Activated CD8-positive, alpha-beta memory T cell treated with anti-CD3 and anti-CD28 coated beads, Interleukin-2, amount 50 U/mL, for 4 hours (primary cell): Measurements from ENCODE around the gene EIF5A.

ENCODE experiments used
- DNase-seq: peaks from one replicate; pipeline ENCODE4 v3.0.0-alpha.2; 2020

Gene EIF5A

GRCh38 chr17:7313890-7314718, 6.7 kb downstream of the EIF5A start:
- DNase-seq = no peak

DNA sequence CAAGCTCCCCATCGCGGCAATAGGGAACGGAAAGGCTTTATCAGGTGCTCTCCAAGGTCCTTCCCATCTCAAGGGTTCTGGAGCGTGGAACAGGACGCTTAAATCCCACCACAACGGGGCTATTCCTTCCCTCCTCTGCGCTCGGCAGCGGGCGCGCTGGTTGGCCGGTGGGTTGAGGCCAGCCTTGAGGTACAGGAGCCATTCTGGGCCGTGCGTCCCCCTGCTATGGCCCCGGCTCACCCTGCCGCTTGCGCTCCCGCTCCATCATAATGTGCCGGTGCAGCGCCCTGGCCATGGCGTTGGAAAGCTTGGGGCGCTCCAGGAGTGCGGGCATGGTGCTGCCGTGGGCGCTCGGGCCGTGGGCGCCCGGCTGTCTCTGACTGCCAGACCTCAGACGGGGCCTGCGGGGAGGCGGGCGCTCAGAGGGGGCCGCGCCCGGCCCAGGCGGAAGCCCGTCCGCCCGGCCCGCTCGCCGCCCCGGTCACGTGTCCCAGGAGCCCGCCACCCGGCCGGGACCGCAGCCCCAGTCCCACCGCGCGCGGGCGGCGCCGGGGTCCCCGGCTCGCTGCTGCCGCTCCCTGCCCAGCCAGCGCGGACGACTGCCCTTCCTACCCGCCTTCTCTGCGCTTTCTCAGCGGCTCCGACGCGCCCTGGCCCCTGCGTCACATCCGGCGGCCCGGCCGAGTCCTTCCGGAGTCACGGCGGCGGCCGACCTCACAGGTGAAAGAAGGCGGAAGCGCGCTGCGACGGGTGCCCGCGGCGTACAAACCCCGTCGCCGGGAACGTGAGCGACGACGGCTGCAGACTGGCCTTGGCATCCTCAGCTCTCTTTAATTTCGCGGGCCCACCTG, 7.5 kb downstream of the EIF5A start, which contains the start of gene GPS2:
GPS2 (minus strand) TSS at position 642 of the 851 bp plus-strand sequence; CDS start at position 334, 308 bp downstream.
- DNase-seq = peak; percentile 96

DNA sequence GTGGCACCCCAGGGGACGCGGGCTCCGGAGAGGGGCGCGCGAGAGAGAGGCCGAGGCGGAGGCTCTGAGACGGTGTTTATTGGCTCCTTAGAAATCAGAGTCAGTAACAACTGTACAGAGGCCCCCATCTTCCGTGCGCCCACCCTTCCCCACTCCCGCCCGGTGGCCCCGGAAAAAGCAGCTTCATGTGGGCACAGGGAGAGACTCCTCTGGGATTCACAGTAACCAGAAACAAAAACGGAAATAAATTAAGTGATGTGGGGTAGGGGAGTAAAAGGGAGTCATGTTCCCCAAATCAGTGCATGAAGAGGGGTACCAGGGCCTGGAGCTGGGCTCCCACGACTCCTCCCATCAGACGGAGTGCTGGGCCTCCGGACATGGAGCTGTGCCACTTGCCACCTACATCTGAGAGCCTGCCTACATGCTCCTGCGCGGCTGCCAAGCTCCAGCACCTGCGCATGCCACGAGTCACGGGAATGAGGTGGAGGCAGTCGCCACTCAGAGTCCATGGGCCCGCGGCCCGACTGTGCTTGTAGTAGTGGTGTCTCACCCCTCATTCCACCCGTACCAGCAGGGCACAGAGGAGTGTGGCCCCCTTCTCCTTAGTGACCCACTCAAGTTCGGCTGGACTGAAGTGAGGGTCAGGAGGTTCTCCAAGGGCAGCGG, 8.3 kb downstream of the EIF5A start:
- no peak for DNase-seq

GRCh38 chr17:7317161-7317803, 9.9 kb downstream of the EIF5A start:
- no peak for DNase-seq

DNA sequence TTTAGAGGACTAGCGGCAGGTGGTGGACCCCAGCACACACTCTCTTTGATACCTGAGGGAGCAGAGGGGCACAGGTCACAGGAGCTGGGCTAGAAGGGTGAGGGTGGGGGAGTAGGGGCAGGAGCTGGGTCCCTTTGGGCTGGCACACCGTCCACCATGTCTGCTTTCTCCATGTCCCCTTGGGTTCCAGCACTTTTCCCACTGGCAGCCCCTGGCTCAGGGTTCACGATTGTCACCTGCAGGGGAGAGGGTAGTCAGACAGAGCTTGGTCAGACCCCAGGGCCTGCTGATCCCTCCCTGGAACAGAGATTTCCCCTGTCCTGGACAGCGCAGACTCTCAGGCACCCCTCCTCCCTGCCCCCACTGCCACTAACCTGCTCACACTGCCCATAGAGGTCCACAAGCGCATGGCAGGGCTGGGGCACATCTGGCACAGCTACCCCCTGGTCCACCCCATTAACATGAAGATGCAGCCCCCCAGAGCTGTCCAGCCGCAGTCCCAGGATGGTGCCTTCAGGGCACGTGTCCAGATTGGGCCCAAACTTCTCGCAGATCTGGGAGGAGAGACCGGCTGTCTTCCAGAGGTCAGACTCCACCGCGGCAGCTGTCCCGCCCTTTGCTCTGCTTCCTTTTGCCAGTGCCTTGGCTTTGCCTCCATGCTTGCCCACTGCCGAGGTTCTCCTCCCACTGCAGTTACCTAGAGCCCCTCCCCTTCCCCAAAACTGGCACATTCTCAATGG, 10.9 kb downstream of the EIF5A start:
- no peak for DNase-seq

- no peak for DNase-seq
Measured at GRCh38 chr17:7321466-7321865, 14.0 kb downstream of the EIF5A start.

DNA sequence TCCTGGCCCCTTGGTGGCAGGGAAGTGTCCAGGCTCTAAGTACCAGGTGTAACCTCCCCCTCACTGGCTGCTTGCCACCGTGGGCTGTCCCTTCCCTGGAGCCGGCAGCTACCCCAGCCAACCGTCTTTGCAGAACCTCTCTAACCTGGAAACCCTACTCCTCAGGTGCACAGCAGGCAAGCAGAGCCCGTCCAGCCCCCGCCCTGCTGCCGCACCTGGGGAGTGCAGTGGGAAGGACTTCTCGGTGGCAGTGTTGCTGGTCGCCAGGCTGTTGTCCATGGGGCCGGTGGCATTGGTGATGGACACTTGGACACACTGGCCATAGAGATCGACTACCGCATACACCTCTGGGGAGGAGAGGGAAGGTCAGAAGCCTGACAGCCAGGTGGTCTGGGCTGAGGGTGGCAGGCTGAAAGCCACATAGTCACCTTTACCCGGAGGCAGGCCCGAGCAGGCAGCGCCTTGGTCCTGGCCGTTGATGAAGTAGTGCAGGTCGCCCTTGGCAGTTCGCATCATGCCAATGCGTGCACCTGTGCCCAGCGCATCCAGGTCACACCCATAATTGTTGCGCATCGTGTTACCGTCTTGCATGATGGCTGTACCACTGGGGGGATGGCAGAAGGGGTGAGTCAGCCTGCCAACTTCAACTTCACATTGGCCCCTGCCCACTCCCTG, 15.2 kb downstream of the EIF5A start:
- no peak for DNase-seq

- peak; percentile 70 for DNase-seq
Measured at GRCh38 chr17:7323731-7324437, 16.5 kb downstream of the EIF5A start.

- DNase-seq = no peak
Measured at GRCh38 chr17:7324438-7324779, 17.0 kb downstream of the EIF5A start.

- DNase-seq = no peak
Measured at GRCh38 chr17:7325031-7325528, 17.7 kb downstream of the EIF5A start.

DNA sequence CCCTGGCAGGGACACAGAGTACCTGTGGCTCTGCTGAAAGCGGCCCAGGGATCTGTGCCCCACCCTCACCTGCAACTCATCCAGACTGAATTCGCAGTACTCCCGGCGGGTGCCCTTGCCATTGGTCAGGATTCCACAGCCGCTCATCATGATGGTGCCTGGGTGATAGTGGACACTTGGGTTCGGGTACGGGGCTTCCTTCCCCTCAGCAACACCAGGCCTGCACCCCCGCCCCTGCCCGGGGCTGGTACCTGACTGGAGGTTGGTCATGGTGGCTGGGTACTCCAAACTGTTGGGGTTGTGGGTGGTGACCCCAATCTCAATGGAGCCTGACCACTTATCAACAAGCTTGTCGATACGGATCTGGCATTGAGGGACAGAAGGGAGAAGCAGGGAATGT, 18.8 kb downstream of the EIF5A start:
- DNase-seq = no peak

- no peak for DNase-seq
Measured at GRCh38 chr17:7327056-7327455, 19.6 kb downstream of the EIF5A start.

DNA sequence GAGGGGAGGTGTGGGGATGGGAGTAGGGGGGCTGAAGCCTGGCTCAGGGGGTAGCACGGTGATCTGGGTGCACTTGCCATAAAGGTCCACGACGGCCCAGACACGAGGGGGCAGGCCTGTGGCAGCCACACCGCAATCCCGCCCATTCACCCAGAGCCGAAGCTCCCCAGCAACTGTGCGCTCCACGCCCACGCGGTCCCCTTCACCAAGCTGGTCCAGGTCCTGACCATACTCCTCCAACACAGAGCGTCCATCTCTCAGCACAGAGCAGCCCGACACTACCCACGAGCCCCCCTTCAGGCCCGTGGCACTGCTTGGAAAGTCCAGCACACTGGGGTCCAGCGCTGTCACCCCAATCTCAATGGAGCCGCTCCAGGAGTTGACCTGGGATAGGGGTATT, 20.1 kb downstream of the EIF5A start:
- DNase-seq = no peak

- no peak for DNase-seq
Measured at GRCh38 chr17:7328009-7328408, 20.6 kb downstream of the EIF5A start.

DNA sequence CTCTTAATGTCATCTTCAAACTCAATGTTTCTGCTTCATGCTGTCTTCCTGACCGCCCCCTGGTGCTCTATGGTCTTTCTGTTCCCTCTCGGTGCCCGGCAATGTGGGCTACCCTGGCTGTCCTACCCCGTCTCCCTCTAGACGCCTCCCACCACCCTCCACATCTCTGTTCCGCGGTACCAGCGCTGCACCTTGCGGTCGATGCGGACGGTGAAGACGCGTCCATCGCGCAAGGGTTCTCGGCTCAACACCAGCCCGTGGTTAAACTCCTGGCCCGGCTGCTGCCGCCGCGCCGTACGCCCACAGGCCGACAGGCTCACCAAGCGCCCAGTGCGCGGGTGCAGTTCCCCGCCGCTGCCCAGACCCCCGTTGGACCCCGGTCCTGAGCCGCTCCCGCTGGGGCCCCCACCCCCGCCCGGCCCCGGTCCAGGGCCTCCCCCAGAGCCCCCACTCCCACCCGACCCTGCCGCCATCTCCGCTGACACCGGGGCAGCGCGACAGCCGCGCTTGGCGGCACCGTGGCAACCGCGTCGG, 21.5 kb downstream of the EIF5A start, which contains the start of gene NEURL4:
NEURL4 (minus strand) TSS at position 496 of the 534 bp plus-strand sequence; CDS start at position 473, 23 bp downstream.
- DNase-seq = no peak

- DNase-seq = peak; percentile 95
Measured at GRCh38 chr17:7329374-7329996, 22.1 kb downstream of the EIF5A start.

GRCh38 chr17:7329997-7330637, 22.7 kb downstream of the EIF5A start:
- DNase-seq = peak; percentile 74

GRCh38 chr17:7330638-7331015, 23.2 kb downstream of the EIF5A start:
- DNase-seq = no peak

DNA sequence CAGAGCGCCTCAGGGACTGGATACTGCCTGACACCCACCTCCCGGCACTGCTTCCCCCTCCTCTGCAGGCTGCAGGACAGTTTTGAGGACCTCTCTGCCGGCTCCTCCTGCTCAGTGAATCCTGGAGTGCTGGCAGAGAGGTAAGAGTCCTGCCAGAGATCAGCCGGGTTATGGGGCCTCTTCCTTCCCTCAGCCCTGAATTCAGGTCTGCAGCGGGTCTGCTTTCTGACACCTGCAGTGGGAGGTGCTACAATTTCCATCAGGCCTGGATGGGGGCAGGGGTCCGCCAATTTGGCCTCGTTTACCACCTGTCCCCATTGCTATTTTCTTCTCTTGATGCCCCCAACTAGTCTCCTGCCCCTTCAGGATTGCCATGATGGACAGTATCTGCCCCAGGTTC, 24.7 kb downstream of the EIF5A start:
- DNase-seq = no peak
